Measurements from ENCODE around the gene VAV3. TPM values are rescaled to one million over a fixed set of nuclear protein-coding genes. Genes with fewer than 3 reads are reported as not detected.

The VAV3 gene
- total and polyA plus RNA-seq, 10 of the 15 experiments (the other 5 are each of a cell fraction or from before 2014, with no cell fraction given), result 0.84 to 5.5 (median 3.4) TPM

DNA sequence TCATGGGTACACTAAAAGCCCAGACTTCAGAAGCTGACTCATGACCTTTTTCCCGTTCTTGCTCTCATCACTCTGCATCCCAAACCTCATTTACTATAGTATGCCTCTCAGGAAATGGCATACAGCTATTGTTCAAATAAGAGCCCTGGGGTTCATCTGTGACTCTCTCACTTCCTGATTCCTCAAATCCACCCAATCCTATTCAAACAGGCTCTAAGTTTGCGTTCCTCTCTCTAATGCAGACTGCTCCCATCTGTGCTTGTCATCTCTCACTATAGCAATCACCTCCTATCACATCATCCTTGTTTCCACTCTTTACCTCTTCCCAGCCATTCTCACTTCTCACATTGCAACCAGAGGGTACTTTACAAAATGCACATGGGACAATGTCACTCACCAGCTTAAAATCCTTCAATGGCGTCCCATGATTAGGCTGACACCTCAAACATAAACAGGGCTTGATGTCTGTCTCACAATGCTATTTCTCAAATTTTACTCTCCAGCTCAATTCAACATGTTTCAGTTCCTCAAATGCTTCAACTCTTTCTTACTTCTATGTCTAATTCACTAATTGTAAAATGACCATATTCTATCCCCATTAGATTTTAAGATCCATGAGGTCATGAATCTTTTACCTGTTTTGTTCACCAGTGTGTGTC, 415.7 kb downstream of the VAV3 start (continued):
- TF ChIP-seq E2F8 (IDR thresholded peaks at IDR 0.05; ENCODE audit: low read depth, partially characterized antibody), result no peak
- TF ChIP-seq MLLT1 (IDR thresholded peaks at IDR 0.05), result no peak
- peak; percentile 31; the same call in 1 of the 2 replicates for TF ChIP-seq NBN (IDR thresholded peaks at IDR 0.05)
- no peak for TF ChIP-seq NR2C2 (IDR thresholded peaks at IDR 0.05; ENCODE audit: borderline replicate concordance, control insufficient read depth, insufficient read length, low read depth)
- no peak for TF ChIP-seq KDM1A (IDR thresholded peaks at IDR 0.05; ENCODE audit: borderline replicate concordance)
- peak; percentile 30 for TF ChIP-seq SKIL (IDR thresholded peaks at IDR 0.05; ENCODE audit: low read depth, poor library complexity, severe bottlenecking)
- no peak for TF ChIP-seq PBX3 (IDR thresholded peaks at IDR 0.05; ENCODE audit: insufficient replicate concordance, low read depth, low read length)
- TF ChIP-seq, protein P1, sequence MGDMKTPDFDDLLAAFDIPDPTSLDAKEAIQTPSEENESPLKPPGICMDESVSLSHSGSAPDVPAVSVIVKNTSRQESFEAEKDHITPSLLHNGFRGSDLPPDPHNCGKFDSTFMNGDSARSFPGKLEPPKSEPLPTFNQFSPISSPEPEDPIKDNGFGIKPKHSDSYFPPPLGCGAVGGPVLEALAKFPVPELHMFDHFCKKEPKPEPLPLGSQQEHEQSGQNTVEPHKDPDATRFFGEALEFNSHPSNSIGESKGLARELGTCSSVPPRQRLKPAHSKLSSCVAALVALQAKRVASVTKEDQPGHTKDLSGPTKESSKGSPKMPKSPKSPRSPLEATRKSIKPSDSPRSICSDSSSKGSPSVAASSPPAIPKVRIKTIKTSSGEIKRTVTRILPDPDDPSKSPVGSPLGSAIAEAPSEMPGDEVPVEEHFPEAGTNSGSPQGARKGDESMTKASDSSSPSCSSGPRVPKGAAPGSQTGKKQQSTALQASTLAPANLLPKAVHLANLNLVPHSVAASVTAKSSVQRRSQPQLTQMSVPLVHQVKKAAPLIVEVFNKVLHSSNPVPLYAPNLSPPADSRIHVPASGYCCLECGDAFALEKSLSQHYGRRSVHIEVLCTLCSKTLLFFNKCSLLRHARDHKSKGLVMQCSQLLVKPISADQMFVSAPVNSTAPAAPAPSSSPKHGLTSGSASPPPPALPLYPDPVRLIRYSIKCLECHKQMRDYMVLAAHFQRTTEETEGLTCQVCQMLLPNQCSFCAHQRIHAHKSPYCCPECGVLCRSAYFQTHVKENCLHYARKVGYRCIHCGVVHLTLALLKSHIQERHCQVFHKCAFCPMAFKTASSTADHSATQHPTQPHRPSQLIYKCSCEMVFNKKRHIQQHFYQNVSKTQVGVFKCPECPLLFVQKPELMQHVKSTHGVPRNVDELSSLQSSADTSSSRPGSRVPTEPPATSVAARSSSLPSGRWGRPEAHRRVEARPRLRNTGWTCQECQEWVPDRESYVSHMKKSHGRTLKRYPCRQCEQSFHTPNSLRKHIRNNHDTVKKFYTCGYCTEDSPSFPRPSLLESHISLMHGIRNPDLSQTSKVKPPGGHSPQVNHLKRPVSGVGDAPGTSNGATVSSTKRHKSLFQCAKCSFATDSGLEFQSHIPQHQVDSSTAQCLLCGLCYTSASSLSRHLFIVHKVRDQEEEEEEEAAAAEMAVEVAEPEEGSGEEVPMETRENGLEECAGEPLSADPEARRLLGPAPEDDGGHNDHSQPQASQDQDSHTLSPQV (IDR thresholded peaks at IDR 0.05), result no peak
- no peak for TF ChIP-seq POU2F2 (IDR thresholded peaks at IDR 0.05; ENCODE audit: borderline replicate concordance, low read depth, low read length)
- TF ChIP-seq MEF2B (IDR thresholded peaks at IDR 0.05; ENCODE audit: partially characterized antibody, poor library complexity, severe bottlenecking), result no peak
- no peak for TF ChIP-seq SUZ12 (IDR thresholded peaks at IDR 0.05; ENCODE audit: unreplicated experiment)
- no peak for TF ChIP-seq JUND (IDR thresholded peaks at IDR 0.05; ENCODE audit: low read depth, low read length)
- no peak for TF ChIP-seq BCL3 (IDR thresholded peaks at IDR 0.05; ENCODE audit: borderline replicate concordance, insufficient read depth, low read depth, low read length, poor library complexity, severe bottlenecking)
- no peak for TF ChIP-seq SP1 (IDR thresholded peaks at IDR 0.05; ENCODE audit: low read depth, low read length)
- TF ChIP-seq PAX8 (IDR thresholded peaks at IDR 0.05), result no peak

All from GM12878 (cell line).